Activated B cell treated with CpG ODN at 0.5 μM for 24 hours (primary cell): ENCODE results near the gene RBM47. TPM values are rescaled to one million over a fixed set of nuclear protein-coding genes. Genes with fewer than 3 reads are reported as not detected.

Experiments used
- ATAC-seq: fragments of 200-7000 bp; cut with Tn5 transposase; one replicate; pipeline ENCODE4 v1.10.0; 2021; ENCODE audit warnings: low read depth, mild to moderate bottlenecking, moderate library complexity
- CTCF ChIA-PET: fragments of 350-600 bp; sonication (Branson Sonifier 250); formaldehyde crosslinking; loops from one replicate; lab custom pipeline; 2021; ENCODE audit warnings: antibody characterized with exemption; lab: Charles Lee
- POLR2A ChIA-PET: fragments of 350-600 bp; sonication (Branson Sonifier 250); formaldehyde crosslinking; loops from one replicate; lab custom pipeline; 2021; ENCODE audit warnings: antibody characterized with exemption; lab: Charles Lee
- DNase-seq: peaks from one replicate; pipeline ENCODE4 v3.0.0; 2022
- H3K27ac Mint-ChIP-seq: one replicate; pipeline ENCODE4 v1.8.0; 2020; ENCODE audit warnings: mixed read lengths
- H3K27me3 Mint-ChIP-seq: one replicate; pipeline ENCODE4 v1.8.0; 2021; ENCODE audit warnings: mixed read lengths
- H3K36me3 Mint-ChIP-seq: one replicate; pipeline ENCODE4 v1.8.0; 2021; ENCODE audit warnings: low read depth, mixed read lengths
- H3K4me1 Mint-ChIP-seq: one replicate; pipeline ENCODE4 v1.8.0; 2021; ENCODE audit warnings: mixed read lengths
- H3K4me3 Mint-ChIP-seq: one replicate; pipeline ENCODE4 v1.8.0; 2020; ENCODE audit warnings: mild to moderate bottlenecking, mixed read lengths
- H3K9me3 Mint-ChIP-seq: one replicate; pipeline ENCODE4 v1.8.0; 2020; ENCODE audit warnings: mixed read lengths
- CTCF ChIP-seq: fragments of 200-600 bp; IDR thresholded peaks from one replicate; pipeline ENCODE4 v1.8.0; 2022; ENCODE audit warnings: antibody characterized with exemption, mild to moderate bottlenecking
- intact Hi-C: fragments of 100-400 bp; cut with micrococcal nuclease; formaldehyde crosslinking; loops from one replicate; pipeline ENCODE4 v1.15.1; 2024
- total RNA-seq: library from RNA; stranded (reverse); gene quantifications from 2 replicates; pipeline ENCODE4 v1.2.3, GENCODE V29; 2022

RBM47 gene
- total RNA-seq, 1 donor from 2014 or later: 8.0 TPM

GRCh38 chr4:40502220-40502619 is 127.4 kb downstream of the RBM47 start:
- Mint-ChIP-seq H3K4me1 (peaks cover 11% of the 10 kb centered on the region), H3K4me3 (no peak overlapping the region), H3K36me3 (no peaks in the 10 kb centered on the region), H3K27ac (no peak overlapping the region), H3K9me3 (no peaks in the 10 kb centered on the region), H3K27me3 (no peaks in the 10 kb centered on the region)
- POLR2A ChIA-PET: no interaction called here
- CTCF ChIA-PET: no interaction called here
- DNase-seq (no peak), ATAC-seq (no peak)
- TF ChIP-seq CTCF: no peak
- intact Hi-C loops: no loop called here

- peaks cover 11% of the 10 kb centered on the region for H3K4me1 Mint-ChIP-seq
- H3K9me3 Mint-ChIP-seq: no peaks in the 10 kb centered on the region
- DNase-seq (no peak), ATAC-seq (no peak)
- POLR2A ChIA-PET: no interaction called here
- intact Hi-C loops: no loop called here
- H3K36me3 Mint-ChIP-seq: no peaks in the 10 kb centered on the region
- no peak overlapping the region for H3K4me3 Mint-ChIP-seq
- H3K27me3 Mint-ChIP-seq: no peaks in the 10 kb centered on the region
- TF ChIP-seq CTCF: no peak
- H3K27ac Mint-ChIP-seq: no peak overlapping the region
- CTCF ChIA-PET: no interaction called here
These were observed 128.9 kb downstream of the RBM47 start for GRCh38 chr4:40500781-40501180.

- Mint-ChIP-seq H3K4me1 (no peaks in the 10 kb centered on the region), H3K4me3 (no peak overlapping the region), H3K36me3 (no peaks in the 10 kb centered on the region), H3K9me3 (no peaks in the 10 kb centered on the region), H3K27me3 (no peaks in the 10 kb centered on the region), H3K27ac (no peak overlapping the region)
- ChIA-PET POLR2A (no interaction called here), CTCF (no interaction called here)
- ATAC-seq: no peak
- no peak for TF ChIP-seq CTCF
- intact Hi-C loops: no loop called here
- no peak for DNase-seq
These were observed 136.5 kb downstream of the RBM47 start for GRCh38 chr4:40493160-40493559.

GRCh38 chr4:40492691-40493090 is 137.0 kb downstream of the RBM47 start:
- no peaks in the 10 kb centered on the region for H3K36me3 Mint-ChIP-seq
- no peak overlapping the region for H3K4me3 Mint-ChIP-seq
- ChIA-PET CTCF (no interaction called here), POLR2A (interaction anchor here (0.7 kb wide), 1 partner anchor 435 kb away, joined by 3 read pairs; no protein-coding TSS in a partner anchor)
- ATAC-seq (no peak), DNase-seq (no peak)
- no peaks in the 10 kb centered on the region for H3K4me1 Mint-ChIP-seq
- no peak for TF ChIP-seq CTCF
- H3K9me3 Mint-ChIP-seq: no peaks in the 10 kb centered on the region
- no peaks in the 10 kb centered on the region for H3K27me3 Mint-ChIP-seq
- intact Hi-C loops: no loop called here
- H3K27ac Mint-ChIP-seq: no peak overlapping the region

GRCh38 chr4:40490481-40490880 is 139.2 kb downstream of the RBM47 start:
- no peaks in the 10 kb centered on the region for H3K36me3 Mint-ChIP-seq

More at GRCh38 chr4:40490481-40490880, 139.2 kb downstream of the RBM47 start:
- Mint-ChIP-seq H3K9me3 (no peaks in the 10 kb centered on the region), H3K4me3 (no peak overlapping the region), H3K4me1 (no peaks in the 10 kb centered on the region), H3K27ac (no peak overlapping the region), H3K27me3 (no peaks in the 10 kb centered on the region)
- ChIA-PET POLR2A (no interaction called here), CTCF (no interaction called here)
- ATAC-seq (no peak), DNase-seq (no peak)
- no peak for TF ChIP-seq CTCF
- intact Hi-C loops: no loop called here
